ENCODE data around the gene ATXN7L3B.
A peak's percentile ranks its signal among the peaks of the same experiment; 100 is the strongest.
"Not testable (repeated sequence)": the region's sequence is repeated elsewhere in the genome, so short reads cannot be mapped to it uniquely, and the experiment has no call there.

ATXN7L3B gene, protein sequence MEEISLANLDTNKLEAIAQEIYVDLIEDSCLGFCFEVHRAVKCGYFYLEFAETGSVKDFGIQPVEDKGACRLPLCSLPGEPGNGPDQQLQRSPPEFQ

DNA sequence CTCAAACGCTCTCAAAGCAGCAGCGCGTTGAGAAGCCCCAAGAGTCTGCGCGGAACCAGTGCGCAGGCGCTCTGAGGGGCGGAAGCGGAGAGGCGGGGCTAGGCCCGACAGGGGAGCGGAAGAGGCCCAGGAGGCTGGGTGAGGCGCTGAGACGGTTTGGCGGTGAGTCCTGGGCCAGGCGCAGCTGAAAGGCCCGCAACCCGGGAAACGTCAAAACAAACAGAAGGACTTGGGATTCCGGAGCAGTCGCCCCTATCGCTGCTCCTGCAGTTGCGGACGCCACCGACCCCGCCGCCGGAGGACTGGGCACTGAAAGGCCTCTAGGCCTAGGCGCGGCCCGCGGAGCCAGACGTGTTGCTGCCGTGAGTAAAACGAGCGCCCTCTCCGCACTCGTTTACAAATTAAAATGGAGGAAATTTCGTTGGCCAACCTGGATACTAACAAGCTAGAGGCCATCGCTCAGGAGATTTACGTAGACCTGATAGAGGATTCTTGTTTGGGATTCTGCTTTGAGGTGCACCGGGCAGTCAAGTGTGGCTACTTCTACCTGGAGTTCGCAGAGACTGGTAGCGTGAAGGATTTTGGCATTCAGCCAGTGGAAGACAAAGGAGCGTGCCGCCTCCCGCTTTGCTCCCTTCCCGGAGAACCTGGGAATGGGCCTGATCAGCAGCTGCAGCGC lies at the start of gene ATXN7L3B:
Gene ATXN7L3B (plus strand): TSS at position 129 of the 679 bp plus-strand sequence. CDS start 278 bp downstream, at position 407.
- peak; percentile 94 for DNase-seq

DNA sequence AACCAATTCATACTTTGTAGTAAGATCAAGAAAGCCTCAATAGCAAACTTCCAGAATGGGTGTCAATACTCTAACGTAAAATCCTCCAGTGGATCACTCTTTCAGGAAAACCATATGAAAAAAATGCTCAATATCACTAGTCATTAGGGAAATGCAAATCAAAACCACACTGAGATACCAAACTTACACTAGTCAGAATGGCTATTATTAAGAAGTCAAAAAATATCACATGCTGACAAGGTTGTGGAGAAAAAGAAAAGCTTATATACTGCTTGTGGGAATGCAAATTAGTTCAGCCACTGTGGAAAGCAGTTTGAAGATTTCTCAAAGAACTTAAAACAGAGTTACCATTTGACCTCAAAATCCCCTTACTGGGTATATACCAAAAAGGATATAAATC lies 49.5 kb upstream of the ATXN7L3B start:
- no peak for DNase-seq

DNA sequence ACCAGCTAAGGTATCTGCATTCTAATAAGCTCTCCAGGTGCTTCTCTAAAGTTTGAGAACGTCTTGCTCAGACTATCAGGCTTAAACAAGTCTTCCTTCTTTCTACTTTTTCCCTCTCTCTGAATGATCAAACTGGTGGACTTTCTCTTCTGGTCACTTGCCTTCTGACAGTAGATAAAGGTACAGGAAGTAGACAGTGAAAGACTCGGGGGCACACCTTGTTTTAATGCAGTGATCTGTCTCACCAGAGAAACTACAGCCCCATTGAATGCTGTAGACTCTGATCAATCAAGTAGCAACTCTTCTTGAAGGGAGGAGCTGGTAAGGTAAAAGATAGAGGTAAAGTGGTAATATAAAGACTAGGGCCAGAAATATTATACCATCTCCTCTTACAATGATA lies 48.1 kb upstream of the ATXN7L3B start:
- no peak for DNase-seq

DNA sequence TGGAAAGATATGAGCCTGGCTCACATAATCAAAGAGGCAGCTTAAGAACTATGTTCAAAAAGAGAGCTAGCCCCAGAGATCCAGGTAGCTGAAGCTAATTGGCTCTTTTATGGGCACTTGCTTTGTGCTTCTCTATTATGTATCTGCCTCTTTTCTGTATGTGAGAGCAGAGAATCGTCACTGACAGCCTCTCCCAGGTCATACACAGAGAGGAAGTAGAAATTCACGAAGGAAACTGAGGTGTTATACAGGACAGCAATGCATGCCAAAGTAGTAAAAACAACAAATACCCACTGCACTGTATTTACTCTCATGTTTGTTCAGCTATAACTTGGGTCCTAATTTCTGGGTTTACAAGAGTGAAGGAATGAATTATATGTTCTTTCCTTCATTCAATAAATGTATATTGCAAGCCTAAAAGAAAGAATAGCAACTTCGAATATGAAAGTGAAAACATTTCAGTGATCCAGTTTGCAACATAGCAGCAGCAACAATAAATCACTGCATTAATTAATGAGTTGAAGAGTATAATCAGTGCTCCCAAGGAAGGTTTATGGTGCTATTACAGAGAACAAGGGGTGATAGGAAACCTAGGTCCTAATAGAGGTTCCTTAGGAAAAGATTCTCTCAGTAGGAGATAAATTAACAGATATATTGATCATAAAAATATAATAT lies 47.1 kb upstream of the ATXN7L3B start:
- DNase-seq, result no peak

DNA sequence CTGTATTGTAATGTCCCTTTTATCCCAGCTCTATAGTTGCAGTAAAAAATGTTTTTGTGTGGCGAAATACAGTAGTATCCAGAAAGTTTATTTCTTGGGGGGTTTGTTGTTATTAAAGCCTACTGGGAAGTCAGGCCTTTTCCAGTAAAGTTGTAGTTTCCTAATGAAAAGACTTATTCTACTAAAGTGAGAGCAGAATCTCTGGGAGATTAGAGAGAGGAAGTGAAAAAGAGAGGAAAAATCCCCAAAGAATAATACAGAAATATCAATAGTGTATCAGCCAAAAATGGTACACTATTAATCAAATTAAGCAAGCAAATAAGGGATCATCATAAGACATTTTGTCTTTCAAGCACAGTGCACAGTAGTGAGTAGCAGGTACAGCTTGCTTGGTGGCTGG lies 46.3 kb upstream of the ATXN7L3B start:
- no peak for DNase-seq

DNA sequence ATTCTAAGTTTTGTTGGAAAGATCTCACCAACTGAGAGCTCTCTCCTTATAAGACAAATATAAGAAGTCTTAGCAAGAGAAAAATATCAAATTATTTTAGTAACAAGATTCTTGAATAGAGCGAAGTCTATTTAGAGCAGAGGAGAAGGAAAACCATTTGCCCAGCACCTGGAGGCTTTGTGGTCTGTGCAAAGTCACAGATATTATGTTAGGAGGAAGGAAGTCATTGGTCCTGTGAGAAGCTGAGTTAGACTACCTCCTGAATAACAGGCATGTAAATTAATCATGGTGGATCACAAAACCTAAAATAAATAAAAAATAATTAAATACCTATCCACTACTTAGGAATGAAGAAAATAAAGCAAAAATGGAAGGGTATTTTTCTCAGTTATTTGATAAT lies 38.4 kb upstream of the ATXN7L3B start:
- DNase-seq, result no peak

DNA sequence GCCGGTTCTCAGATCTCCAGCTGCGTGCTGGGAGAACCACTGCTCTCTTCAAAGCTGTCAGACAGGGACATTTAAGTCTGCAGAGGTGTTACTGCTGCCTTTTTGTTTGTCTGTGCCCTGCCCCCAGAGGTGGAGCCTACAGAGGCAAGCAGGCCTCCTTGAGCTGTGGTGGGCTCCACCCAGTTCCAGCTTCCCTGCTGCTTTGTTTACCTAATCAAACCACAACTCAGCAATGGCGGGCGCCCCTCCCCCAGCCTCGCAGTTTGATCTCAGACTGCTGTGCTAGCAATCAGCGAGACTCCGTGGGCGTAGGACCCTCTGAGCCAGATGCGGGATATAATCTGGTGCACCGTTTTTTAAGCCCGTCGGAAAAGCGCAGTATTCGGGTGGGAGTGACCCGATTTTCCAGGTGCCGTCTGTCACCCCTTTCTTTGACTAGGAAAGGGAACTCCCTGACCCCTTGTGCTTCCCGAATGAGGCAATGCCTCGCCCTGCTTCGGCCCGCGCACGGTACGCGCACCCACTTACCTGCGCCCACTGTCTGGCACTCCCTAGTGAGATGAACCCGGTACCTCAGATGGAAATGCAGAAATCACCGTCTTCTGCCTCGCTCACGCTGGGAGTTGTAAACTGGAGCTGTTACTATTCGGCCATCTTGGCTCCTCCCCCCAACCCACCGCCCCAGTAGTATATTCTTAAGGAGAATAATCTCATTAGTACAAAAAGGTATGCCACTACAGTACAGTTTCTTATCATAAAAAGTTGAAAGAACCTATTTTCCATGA lies 28.6 kb upstream of the ATXN7L3B start:
- DNase-seq, result not testable (repeated sequence)

DNA sequence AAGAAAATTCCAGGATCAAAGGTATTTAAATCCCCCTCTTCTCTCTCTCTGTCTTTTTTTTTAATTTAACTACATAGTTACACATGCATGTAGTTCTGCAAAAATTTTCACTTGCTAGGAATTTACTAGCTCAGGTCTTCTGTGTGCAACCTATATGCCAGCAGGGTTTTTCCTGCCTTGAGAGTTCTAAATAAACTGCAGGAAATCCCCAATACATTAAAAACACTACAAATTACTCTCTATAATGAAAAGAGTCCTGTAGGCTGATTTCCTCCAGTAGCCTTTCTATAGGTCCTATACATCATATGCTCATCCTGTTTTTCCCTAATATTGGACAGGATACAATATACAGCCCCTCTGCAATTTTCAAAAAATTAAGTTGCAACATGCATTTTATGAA lies 27.7 kb upstream of the ATXN7L3B start:
- no peak for DNase-seq

DNA sequence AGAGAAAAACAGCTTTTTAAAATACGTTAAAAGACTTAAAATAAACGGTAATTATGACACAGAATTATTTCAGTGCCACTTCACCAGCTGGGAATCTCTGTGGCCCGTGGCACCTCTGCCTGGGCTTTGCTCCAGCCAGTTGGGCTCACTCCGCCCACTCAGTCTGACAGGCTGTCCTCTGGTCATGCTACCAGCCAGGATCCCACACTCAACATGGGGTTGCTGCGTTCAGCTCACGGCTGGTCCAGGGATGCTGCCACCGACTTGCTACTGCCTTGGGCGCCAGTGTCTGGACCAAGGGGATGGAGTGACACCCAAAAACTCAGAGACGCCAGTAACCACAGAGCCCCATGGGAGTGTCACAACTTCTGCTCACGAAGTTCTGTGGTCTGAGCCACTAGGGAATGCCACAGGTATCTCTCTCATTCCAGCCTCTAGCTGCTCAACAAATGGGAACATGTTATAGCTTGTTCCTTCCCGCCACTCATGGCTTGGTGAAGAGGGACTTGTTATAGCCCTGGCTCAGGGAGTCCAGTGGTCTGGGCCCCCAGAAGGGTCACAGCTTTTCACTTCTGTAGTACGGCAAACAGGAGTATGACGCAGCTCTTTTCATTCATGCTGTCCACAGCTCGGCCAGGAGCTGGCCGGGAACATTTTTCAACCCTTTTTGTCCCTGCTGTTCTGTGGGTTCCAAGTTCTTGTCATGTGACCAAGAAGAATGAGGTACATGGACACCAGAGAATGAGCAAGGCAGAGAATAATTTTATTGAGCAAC lies 23.4 kb upstream of the ATXN7L3B start:
- no peak for DNase-seq

DNA sequence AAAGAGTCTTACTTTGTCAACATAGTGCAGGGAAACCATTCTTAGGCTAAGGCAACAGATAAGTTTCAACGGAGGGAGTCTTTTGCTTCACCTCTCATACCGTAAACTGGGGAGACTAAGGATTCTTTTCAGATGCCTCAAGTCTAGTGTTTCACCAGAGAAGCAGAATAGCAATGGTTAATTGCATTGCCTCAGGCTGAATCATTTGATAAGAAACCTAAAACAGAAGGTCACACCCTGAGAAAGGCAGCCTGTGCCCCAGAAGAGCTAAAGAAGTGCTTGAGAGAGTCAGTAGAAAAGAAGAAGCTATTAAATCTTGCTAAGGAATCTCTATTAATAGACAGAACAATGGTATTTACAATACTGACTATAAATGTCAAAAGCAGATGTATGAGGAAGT lies 21.8 kb upstream of the ATXN7L3B start:
- no peak for DNase-seq

DNA sequence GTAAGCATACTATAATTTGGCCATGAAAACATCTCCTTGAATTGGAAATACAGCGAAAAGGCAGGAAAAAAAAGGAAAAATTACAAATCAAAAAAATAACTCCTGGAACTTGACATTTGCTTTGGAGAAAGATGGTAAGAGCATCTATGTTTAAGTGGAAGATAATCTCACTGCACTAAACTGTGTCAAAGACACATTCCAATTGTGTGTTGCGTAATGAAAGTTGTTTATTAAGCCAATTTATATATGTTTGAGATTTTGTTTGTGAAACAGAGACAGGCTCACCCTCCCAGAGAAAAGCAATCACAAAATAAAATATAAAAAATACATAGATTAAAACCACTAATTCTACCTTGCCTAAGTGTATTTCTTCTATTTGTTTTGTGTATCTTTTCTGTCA lies 11.1 kb upstream of the ATXN7L3B start:
- DNase-seq, result no peak

DNA sequence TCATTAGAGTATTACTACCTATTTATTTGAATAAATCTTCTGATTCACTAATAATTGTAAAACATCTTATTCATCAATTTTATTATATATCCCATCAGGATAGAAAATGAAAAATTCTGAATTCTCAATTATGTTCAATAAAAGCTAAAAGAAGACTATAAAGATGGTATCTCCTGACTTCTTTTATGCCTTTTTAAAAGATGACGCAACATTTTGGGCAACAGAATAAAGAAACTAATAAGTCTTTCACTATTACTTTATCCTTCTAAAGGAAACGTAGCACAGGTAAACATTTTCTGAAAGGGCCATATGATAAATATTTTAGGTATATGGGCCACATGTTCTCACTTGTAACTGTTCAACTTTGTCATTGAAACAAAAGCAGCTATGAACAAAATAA lies 10.1 kb upstream of the ATXN7L3B start:
- no peak for DNase-seq

DNA sequence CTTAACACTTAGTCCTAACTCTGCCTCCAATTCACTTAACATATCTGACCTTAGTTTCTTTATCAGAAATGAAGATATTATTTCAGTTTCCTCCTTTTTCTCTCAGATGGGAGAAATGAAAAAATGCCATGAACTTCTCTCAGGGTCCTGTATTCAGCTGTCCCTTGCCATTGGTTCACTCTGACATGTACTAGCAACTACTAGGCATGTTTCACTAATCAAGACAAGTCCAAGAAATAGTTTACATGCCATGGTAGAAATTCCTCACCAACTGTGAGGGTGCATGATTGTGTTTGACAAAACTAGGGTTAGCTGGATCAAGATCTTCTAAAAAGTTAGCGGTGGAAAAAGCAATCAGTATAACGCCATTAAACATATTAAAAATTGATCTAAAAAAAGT lies 7.0 kb upstream of the ATXN7L3B start:
- no peak for DNase-seq

DNA sequence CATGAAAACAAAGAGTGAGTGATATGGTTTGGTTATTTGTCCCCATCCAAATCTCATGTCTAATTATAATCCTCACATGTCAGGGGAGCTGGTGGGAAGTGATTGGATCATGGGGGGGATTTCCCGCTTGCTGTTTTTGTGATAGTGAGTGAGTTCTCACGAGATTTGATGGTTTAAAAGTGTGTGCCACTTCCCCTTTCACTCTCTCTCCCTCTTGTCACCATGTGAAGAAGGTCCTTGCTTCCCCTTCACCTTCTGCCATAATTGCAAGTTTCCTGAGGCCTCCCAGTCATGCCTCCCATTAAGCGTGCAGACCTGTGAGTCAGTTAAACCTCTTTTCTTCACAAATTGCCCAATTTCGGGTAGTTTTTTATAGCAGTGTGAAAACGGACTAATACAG lies 2.1 kb upstream of the ATXN7L3B start:
- DNase-seq, result no peak

DNA sequence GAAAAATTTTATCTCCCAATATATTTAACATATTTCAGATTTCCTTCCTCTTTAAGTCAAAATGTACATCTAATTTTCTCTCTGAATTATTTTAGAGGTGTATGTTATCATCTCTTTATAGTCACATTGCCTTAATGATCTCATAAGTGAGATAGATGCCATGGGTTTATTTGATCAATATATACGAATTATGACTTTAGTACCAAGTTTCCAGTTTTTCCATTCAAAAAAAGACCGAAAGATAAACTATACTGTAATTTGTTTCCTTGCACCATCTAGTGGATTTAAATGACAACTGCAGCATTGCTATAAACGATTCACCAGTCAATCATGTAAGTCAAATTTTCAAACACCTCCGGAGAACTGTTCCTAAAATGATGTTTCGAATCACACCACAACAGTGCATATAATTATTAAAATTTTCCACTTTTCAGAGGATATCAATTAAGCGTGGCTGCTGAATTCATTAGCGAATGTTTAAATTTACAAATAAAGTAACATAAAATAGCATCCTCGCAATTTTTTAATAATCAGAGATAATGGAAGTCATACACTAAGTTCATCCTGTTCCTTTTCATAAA lies 419 bp upstream of the ATXN7L3B start:
- no peak for DNase-seq

DNA sequence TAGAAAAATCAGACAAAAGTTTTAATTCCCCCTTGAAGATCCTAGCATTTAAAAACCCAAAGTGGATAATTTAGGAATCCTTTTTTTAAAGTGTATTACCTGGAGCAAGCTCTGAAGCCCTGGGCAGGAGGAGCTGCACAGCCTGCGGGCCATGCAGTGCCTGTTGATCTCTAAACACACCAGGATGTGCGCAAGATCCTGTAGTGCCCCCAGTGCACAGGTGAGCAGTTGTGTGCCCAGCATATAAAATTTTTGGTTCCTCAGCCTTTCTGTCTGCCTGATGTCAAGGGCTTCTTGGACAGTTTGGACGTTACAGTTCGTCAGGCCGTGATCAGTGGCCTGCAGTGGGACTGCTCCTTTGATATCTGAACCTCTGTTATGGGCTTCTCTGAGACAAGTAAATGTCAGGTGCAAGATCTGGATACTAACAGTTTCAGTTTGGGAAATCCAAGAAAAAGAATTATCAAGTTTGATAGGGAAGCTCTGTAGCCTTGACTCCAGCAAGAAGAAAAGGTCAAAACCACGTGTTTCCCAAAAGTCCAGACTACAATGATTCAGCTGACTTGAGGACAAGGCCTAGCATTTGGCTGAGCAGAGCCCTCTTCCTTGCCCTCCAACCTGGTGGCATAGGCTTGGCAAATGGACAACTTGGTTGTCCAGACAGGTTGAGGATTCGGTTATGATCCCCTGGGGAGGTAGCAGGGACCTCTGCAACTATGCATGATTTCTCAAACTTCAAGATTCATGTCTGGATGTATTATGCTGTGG lies 1.0 kb downstream of the ATXN7L3B start:
- DNase-seq, result peak in 1 of 2 experiments; percentile 21

DNA sequence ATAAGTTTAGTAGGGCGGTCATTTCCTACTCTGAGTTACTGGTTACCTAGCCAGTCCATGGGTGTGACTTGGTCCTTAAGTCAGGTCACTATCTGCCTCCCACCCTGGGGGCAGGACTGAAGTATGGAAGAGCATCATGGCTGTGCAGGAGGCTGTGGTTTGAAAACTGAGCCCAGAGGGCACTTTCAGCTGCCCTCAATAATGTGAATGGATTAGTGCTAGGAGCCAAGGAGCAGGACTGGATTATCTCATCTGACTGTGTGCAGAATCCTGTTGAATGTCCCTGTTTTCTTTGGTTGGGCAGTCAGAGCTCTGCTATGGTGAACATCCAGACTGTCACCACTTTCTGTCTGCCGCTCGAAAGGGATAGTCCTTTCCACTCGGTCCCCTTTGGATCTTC lies 1.6 kb downstream of the ATXN7L3B start:
- no peak for DNase-seq

DNA sequence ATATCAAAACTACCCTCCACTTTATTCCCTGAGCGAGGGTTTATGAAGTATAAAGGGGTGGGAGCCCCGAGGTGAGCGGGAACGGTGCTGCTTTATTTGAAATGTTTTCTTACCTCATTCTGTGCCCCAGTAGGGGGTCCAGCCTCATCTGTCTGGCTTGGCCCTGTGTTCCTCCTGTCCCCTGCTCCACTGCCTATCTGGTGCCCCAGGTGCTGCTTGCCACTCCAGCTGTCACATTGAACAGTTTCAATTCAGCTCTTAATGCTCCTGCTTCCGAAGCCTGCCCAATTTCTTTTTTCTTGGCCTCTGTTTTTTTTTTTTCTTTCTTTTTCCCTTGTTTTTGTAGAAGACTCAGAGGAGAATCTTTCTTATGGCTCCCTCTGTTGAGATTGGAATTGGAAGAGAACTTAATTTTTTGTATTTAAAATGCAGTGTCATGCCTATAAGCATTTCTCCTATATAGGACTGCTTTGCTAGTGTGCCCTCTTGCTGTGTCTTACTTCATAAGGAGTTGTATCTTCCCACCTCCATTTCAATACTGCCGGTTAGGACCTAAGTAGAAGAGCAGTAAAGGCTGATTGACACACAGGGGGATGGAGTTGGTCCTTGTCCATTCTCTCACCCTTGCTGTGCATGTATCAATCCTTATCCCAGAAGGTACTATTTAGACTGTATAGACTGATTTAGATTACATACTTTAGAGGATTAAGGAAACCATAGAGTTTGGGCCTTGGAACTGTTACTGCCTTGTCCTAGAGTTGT lies 2.3 kb downstream of the ATXN7L3B start:
- DNase-seq, result no peak

DNA sequence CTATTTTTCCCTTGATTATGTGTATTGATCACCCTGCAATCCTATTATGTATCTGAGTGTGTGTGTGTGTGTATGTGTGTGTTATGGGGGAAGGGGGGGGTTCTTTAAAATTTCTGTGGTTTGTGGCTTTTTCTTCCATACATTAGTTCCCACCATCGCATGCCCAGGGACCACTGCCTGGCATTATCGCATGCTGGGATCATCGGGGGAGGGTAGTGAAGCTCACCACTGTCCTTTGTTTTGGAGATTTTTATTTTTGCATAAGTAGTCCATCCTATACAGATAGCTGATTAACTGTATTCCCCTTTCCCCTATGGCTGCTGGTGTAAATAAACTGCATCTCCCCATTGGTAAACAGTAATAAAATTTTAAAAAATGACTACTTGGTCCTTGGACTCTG lies 3.4 kb downstream of the ATXN7L3B start:
- no peak for DNase-seq

DNA sequence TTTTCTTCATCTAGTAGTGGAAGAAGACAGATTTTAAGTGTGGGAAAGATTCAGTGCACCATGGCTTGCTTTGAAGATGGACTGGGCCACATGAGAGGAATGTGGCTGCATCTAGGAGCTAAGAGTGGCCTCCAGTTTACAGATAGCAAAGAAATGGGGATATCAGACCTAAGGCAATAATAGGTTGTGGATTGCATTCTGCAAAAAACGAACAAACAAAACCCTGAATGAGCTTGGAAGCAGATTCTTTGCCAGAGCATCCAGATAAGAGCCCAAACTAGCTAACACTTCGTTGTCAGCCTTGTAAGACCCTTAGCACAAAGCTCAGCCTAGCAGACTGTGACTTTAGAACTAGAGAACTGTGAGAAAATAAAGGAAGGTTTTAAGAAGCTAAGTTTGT lies 9.6 kb downstream of the ATXN7L3B start:
- no peak for DNase-seq

DNA sequence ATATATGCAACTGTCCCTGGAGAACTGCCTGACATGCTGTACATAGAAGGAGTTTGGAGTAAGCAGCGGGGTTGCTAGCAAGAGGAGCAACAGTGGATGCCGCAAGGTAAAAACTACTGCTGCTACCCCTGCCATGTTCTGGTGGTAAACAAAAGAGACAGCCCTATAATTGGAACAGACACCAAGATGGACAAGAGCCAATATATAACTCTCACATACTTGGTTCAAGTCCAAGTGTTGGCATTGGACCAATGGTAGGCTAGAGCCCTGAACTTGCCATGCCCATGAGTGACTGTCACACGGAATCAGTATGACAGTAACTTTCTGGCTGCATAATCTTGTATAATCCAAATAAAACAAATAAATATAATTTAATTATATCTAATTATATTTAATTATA lies 13.7 kb downstream of the ATXN7L3B start:
- DNase-seq, result no peak
